Karpas-422 (cell line): Measurements from ENCODE around the gene TNNT1. TPM values are rescaled to one million over a fixed set of nuclear protein-coding genes. Genes with fewer than 3 reads are reported as not detected.
A peak's percentile ranks its signal among the peaks of the same experiment; 100 is the strongest.

ENCODE experiments used
- DNase-seq: peaks from one replicate; pipeline ENCODE4 v3.0.0-alpha.2; 2015
- H2AFZ ChIP-seq: fragments of 200-600 bp; sonication (generic); 2 replicates; pipeline ENCODE4 v1.6.1; 2014; ENCODE audit warnings: antibody characterized with exemption, low read length, mixed read lengths
- H3K27ac ChIP-seq: fragments of 200-600 bp; sonication (generic); 2 replicates; pipeline ENCODE4 v1.5.1; 2014; ENCODE audit warnings: mild to moderate bottlenecking, low read length, moderate library complexity
- H3K27me3 ChIP-seq: fragments of 200-600 bp; sonication (generic); 2 replicates; pipeline ENCODE4 v1.6.1; 2014; ENCODE audit warnings: low read length, mixed read lengths
- H3K36me3 ChIP-seq: fragments of 200-600 bp; sonication (generic); 2 replicates; pipeline ENCODE4 v1.6.1; 2014; ENCODE audit warnings: low read length, mixed read lengths; ENCODE audit not compliant: insufficient read depth
- H3K4me1 ChIP-seq: fragments of 200-600 bp; sonication (generic); 2 replicates; pipeline ENCODE4 v1.6.1; 2014; ENCODE audit warnings: mild to moderate bottlenecking, low read length, mixed read lengths
- H3K4me2 ChIP-seq: fragments of 200-600 bp; sonication (generic); 2 replicates; pipeline ENCODE4 v1.6.1; 2014; ENCODE audit warnings: low read length, low read depth, mild to moderate bottlenecking; ENCODE audit not compliant: poor library complexity, severe bottlenecking
- H3K4me3 ChIP-seq: fragments of 200-600 bp; sonication (generic); 2 replicates; pipeline ENCODE4 v1.5.1; 2014; ENCODE audit warnings: mild to moderate bottlenecking, antibody characterized with exemption, low read length, mixed read lengths
- H3K79me2 ChIP-seq: fragments of 200-600 bp; sonication (generic); 2 replicates; pipeline ENCODE4 v1.6.1; 2014; ENCODE audit warnings: mild to moderate bottlenecking, low read length, mixed read lengths
- H3K9ac ChIP-seq: fragments of 200-600 bp; sonication (generic); 2 replicates; pipeline ENCODE4 v1.6.0; 2014; ENCODE audit warnings: low read length
- H3K9me2 ChIP-seq: fragments of 200-600 bp; sonication (generic), shearing (Covaris generic); replicated peaks from 2 replicates; pipeline ENCODE4 v1.6.0; 2014; ENCODE audit warnings: mild to moderate bottlenecking, low read length, moderate library complexity; ENCODE audit not compliant: insufficient read depth
- H3K9me3 ChIP-seq: fragments of 300-700, 200-600 bp; sonication (generic); 2 replicates; pipeline ENCODE4 v1.6.1; 2014; ENCODE audit warnings: low read length, mixed read lengths
- H4K20me1 ChIP-seq: fragments of 200-600 bp; sonication (generic); 2 replicates; pipeline ENCODE4 v1.6.1; 2014; ENCODE audit warnings: mild to moderate bottlenecking, antibody characterized with exemption, low read length, low read depth; ENCODE audit not compliant: insufficient read depth
- total RNA-seq: library from RNA; depleted of rRNA; stranded (reverse); fragments of >200 nt; shearing (Covaris generic); gene quantifications from 2 replicates; pipeline ENCODE4 v1.2.3, GENCODE V29; 2014; ENCODE audit warnings: low replicate concordance

TNNT1 gene
- total RNA-seq, 1 experiment from 2014 or later, result 10.4 TPM

DNA sequence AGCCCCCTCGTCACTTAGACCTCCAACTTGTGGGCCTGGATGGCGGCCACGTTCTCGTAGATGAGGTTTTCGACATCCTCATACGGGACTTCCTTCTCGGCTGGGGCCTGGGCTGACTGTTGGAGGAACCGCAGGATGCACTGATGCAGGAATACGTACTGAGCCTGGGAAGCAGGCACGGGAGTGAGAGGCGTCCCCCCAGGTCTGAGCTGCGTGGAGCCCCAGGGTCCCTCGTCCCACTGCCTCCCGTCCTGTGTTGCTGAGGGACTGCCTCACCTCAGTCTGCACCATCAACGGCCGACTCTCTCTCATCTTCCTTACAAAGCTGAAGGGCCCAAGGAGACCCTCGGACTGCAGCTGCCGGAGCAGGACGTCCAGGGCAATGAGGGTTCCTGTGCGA lies 32.7 kb upstream of the TNNT1 start:
- no peak overlapping the region for H2AFZ ChIP-seq
- no peak overlapping the region for H3K4me3 ChIP-seq
- DNase-seq, result no peak
- H3K4me2 ChIP-seq, result no peak overlapping the region
- no peaks in the 10 kb centered on the region for H3K9me3 ChIP-seq
- H3K36me3 ChIP-seq, result no peaks in the 10 kb centered on the region
- no peaks in the 10 kb centered on the region for H3K27me3 ChIP-seq
- no peak overlapping the region for H3K27ac ChIP-seq
- peaks cover 7% of the 10 kb centered on the region for H4K20me1 ChIP-seq
- peaks cover 16% of the 10 kb centered on the region for H3K4me1 ChIP-seq
- H3K79me2 ChIP-seq, result no peaks in the 10 kb centered on the region
- no peak overlapping the region for H3K9ac ChIP-seq
- no peaks in the 10 kb centered on the region for H3K9me2 ChIP-seq

DNA sequence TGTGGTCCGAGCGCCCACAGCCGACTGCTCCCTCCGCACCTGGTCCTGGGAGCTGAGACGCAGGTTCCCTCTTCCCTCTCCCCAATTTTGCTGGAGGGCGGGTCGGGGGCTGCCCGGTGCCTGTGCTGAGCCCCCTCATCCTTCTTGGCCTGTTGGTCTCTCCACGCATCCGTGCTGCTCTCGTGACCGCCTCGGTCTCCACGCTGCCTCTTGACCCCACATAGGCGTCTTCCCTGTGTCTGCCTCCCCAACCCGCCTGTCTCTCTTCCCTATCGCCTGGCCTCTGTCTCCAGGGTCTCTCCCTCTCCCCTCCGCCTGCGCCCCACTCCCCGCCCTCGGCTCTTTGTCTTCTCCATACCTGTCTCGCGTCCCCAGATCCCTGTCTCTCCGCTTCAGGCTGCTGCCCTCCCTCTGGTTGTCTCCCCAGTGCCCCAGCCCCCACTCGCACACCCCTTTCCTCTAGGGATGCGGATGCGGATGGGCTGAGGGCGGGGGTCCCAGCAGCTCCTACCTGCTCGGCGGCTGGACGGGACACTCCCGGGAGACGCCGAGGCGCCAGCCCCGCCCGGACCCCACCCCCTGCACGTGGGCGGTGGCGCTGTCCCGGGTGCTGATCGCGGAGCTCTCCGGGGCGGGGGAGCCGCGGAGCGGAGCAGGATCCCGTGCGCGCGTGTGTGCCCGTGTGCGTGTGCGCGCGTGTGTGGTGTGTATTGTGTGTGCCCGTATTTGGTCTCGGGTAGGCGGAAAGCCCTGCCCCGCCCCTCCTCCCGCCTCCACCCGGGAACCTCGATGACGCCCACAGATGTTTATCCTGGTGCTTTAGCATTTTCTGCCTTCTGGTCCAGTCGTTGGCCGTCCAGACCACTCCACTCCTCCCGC lies 30.8 kb upstream of the TNNT1 start, which contains the start of gene SYT5:
TSS of gene SYT5 (minus strand) at position 684 of the 879 bp plus-strand sequence. CDS start 1,248 bp downstream, outside the sequence.
- H3K4me3 ChIP-seq, result peak within 1 kb of the TSS; percentile 64
- H3K9me3 ChIP-seq, result no peaks in the 10 kb centered on the region
- H3K27me3 ChIP-seq, result no peaks in the 10 kb centered on the region
- peak; percentile 90 for DNase-seq
- 0 out of 2 replicates have a peak within 1 kb of the TSS, but pooled peaks have one; percentile 30 for H3K9ac ChIP-seq
- peak within 1 kb of the TSS; percentile 75 for H3K4me2 ChIP-seq
- peaks cover 16% of the 10 kb centered on the region for H3K4me1 ChIP-seq
- H3K27ac ChIP-seq, result no peak within 1 kb of the TSS
- H2AFZ ChIP-seq, result peak within 1 kb of the TSS; percentile 57; the same call in 1 of the 2 replicates
- H3K9me2 ChIP-seq, result no peaks in the 10 kb centered on the region
- no peaks in the 10 kb centered on the region for H3K79me2 ChIP-seq
- no peaks in the 10 kb centered on the region for H3K36me3 ChIP-seq
- peaks cover 7% of the 10 kb centered on the region for H4K20me1 ChIP-seq

DNA sequence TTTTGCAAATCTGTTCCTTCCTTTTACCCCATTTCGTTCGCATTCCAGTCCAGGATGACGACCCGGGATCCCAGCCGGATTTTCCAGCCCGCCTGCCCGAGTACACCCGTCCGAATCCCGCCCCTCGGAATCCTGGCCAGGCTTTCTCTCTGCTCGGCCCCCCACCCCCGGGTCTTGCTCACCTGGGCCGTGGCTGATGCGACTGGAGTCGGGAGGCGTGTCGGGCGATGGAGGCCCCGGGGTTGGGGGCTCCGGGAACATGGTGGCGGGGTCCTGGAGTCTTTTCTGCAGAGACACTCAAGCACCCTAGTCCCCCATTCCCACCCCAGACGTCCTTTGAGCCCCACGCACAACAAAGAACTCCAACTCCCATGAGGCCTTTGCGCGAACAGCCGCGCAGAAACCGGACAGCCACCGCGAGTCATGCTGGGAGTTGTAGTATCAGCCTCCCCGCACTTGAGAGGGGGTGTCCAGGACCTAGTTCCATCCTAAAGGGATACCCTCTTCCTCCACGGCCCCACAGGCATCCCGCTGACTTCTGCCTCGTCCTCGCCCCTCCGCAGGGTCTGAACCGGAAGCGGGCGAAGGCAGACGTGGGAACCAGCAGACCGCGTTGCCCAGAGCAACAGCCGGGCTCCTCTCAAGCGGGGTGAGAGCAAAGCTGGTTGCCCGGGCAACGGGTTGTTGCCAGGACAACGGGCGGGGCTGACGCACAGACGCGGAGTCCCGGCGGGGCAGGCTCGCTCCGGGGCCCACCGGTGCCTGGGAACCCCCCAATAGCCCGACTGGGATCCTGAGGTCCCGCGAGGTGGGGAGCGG lies 30.0 kb upstream of the TNNT1 start:
- Histone ChIP-seq H3K27ac (no peak overlapping the region), H3K4me1 (peaks cover 16% of the 10 kb centered on the region), H3K36me3 (no peaks in the 10 kb centered on the region), H3K9me2 (no peaks in the 10 kb centered on the region), H3K4me3 (peak overlapping the region; percentile 64), H4K20me1 (peaks cover 7% of the 10 kb centered on the region), H3K9me3 (no peaks in the 10 kb centered on the region), H3K4me2 (peak overlapping the region; percentile 75), H2AFZ (peak overlapping the region; percentile 57; the same call in 1 of the 2 replicates), H3K79me2 (no peaks in the 10 kb centered on the region), H3K9ac (0 out of 2 replicates have a peak overlapping the region, but pooled peaks have one; percentile 30), H3K27me3 (no peaks in the 10 kb centered on the region)
- DNase-seq, result peak; percentile 99

DNA sequence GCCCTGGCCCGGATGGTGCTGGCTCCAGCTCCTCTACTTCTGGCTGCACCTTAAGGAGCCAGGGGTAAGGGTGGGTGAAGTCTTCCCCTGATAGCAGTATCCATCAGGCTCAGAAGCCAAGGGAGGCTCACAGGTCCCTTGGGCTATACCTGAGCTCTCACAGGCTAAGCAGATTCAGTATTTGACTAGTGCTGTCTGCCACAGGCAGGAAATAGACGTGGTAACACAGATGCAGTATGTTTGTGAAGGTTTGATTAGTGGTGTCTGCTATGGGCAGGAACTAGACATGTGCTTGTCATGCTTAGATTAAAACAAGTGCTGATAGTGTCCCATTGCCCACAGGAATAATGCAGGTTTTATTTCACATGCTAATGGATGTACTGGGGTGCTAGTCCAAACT lies 27.1 kb upstream of the TNNT1 start:
- Histone ChIP-seq H3K9ac (no peak overlapping the region), H2AFZ (peak overlapping the region; percentile 14; the same call in 1 of the 2 replicates)

DNA sequence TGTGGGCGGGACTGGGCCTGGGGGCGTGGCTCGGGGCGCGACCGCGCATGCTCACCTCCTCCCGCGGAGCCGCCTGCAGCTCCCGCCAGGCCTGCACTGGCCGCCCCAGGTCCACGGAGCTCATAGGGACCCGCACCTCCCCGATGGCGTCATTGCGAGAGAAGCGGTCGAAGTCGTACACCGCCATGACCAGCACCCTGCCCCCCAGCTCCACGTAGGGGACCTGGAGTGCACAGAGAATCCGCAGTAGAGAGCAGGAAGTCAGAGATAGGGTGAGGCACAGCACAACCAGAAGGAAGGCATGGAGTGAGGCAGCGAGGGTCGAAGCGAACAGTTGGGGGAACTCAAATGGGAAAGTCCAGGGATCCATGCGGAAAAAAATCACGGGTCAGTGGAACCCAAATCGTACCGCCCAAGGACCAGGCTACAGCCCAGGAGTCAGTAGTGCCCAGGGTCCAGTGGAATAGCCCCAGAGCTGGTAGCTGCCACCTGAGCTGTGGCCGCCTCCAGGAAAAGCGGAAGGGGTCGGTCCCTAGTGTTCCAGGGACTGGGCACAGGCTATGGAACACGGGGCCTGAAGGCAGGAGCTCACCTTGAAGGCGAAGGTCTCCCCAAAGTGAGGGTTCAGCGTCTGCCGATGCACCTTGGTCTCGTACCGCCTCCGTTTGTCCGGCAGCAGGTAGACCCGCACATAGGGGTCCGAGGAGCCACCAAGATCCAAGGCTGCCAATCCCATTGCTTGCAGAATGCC lies 26.3 kb upstream of the TNNT1 start:
- no peaks in the 10 kb centered on the region for H3K9me2 ChIP-seq
- H4K20me1 ChIP-seq, result peaks cover 7% of the 10 kb centered on the region
- peaks cover 16% of the 10 kb centered on the region for H3K4me1 ChIP-seq
- H3K4me3 ChIP-seq, result no peak overlapping the region
- no peak overlapping the region for H3K4me2 ChIP-seq
- no peak for DNase-seq
- no peaks in the 10 kb centered on the region for H3K36me3 ChIP-seq
- H3K9ac ChIP-seq, result no peak overlapping the region
- H3K27ac ChIP-seq, result no peak overlapping the region
- H3K9me3 ChIP-seq, result no peaks in the 10 kb centered on the region
- no peaks in the 10 kb centered on the region for H3K79me2 ChIP-seq
- H3K27me3 ChIP-seq, result no peaks in the 10 kb centered on the region
- no peak overlapping the region for H2AFZ ChIP-seq

More for the DNA sequence above, 27.1 kb upstream of the TNNT1 start:
- H3K4me3 ChIP-seq, result no peak overlapping the region
- DNase-seq, result peak; percentile 67
- H3K27me3 ChIP-seq, result no peaks in the 10 kb centered on the region
- no peak overlapping the region for H3K4me2 ChIP-seq
- H3K36me3 ChIP-seq, result no peaks in the 10 kb centered on the region
- peaks cover 16% of the 10 kb centered on the region for H3K4me1 ChIP-seq
- H3K27ac ChIP-seq, result no peak overlapping the region
- H4K20me1 ChIP-seq, result peaks cover 7% of the 10 kb centered on the region
- H3K9me3 ChIP-seq, result no peaks in the 10 kb centered on the region
- H3K79me2 ChIP-seq, result no peaks in the 10 kb centered on the region
- no peaks in the 10 kb centered on the region for H3K9me2 ChIP-seq

DNA sequence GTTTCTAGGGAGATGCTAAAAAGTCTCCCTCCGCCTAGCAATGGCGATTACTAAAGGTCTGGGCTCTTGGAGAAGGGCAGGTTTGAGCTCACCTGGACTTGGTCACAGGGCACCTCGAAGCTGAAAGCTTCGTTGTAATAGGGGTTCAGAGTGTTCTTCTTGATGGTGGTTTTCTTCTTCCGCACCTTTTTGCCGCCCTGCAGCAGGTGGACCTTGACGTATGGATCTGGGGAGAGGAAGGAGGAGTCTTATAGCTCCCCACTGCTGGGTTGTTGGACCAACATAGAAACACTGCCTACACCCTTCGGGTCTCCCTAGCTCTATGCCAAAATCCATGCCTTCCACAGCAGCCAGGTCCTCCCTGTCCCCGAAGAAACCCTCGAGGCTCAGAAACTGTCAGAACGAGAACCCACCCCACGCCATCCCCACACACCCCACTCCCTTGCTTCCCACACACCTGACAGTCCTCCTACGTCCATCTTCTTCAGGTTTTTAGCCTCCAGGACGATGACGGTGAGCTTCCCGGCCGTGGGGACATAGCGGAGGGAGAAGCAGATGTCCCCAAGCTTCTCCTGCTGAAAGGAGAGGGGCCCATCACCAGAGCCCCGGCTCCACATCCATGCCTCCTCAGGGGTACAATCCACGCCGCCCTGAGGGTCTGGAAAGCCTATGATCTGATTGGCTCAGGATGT lies 25.6 kb upstream of the TNNT1 start:
- H3K79me2 ChIP-seq, result no peaks in the 10 kb centered on the region
- no peak overlapping the region for H3K4me3 ChIP-seq
- H3K9me3 ChIP-seq, result no peaks in the 10 kb centered on the region
- no peak for DNase-seq
- no peaks in the 10 kb centered on the region for H3K27me3 ChIP-seq
- H3K9ac ChIP-seq, result no peak overlapping the region
- H3K36me3 ChIP-seq, result no peaks in the 10 kb centered on the region
- H3K4me2 ChIP-seq, result no peak overlapping the region
- peaks cover 3% of the 10 kb centered on the region for H4K20me1 ChIP-seq
- peaks cover 12% of the 10 kb centered on the region for H3K4me1 ChIP-seq
- no peaks in the 10 kb centered on the region for H3K9me2 ChIP-seq
- H2AFZ ChIP-seq, result no peak overlapping the region
- no peak overlapping the region for H3K27ac ChIP-seq

- H3K79me2 ChIP-seq, result no peaks in the 10 kb centered on the region
- no peak overlapping the region for H3K27ac ChIP-seq
- peak; percentile 42 for DNase-seq
- H3K4me1 ChIP-seq, result peaks cover 5% of the 10 kb centered on the region
- H3K4me3 ChIP-seq, result no peak overlapping the region
- no peak overlapping the region for H3K9ac ChIP-seq
- no peak overlapping the region for H2AFZ ChIP-seq
- H3K9me2 ChIP-seq, result no peaks in the 10 kb centered on the region
- no peaks in the 10 kb centered on the region for H3K9me3 ChIP-seq
- no peaks in the 10 kb centered on the region for H3K36me3 ChIP-seq
- H3K27me3 ChIP-seq, result no peaks in the 10 kb centered on the region
- H4K20me1 ChIP-seq, result no peaks in the 10 kb centered on the region
- no peak overlapping the region for H3K4me2 ChIP-seq
These were observed 24.9 kb upstream of the TNNT1 start for GRCh38 chr19:55173714-55174409.
